Kidney epithelial cell (primary cell): ENCODE data around the gene SULT1A1. TPM values are rescaled to one million over a fixed set of nuclear protein-coding genes. Genes with fewer than 3 reads are reported as not detected.

Experiments
- DNase-seq: peaks from one replicate; pipeline ENCODE4 v3.0.0-alpha.2; 2010; ENCODE audit warnings: low read depth
- H3K27me3 ChIP-seq: 2 replicates; pipeline ENCODE4 v1.6.0; 2011; ENCODE audit warnings: low read length; ENCODE audit not compliant: control insufficient read depth, insufficient read depth
- H3K36me3 ChIP-seq: 2 replicates; pipeline ENCODE4 v1.5.1; 2011; ENCODE audit warnings: low read length; ENCODE audit not compliant: control insufficient read depth, insufficient read depth
- H3K4me3 ChIP-seq: 2 replicates; pipeline ENCODE4 v1.5.1; 2011; ENCODE audit warnings: low read depth, mild to moderate bottlenecking, control low read depth, low read length
- CTCF ChIP-seq: IDR thresholded peaks from 2 replicates; pipeline ENCODE4 v1.5.1; 2011; ENCODE audit warnings: mild to moderate bottlenecking, moderate library complexity, low read length, control low read depth, inconsistent platforms; ENCODE audit not compliant: insufficient read depth, poor library complexity, severe bottlenecking
- total RNA-seq: library from RNA; depleted of rRNA; stranded (reverse); fragments of >200 nt; gene quantifications from 2 replicates; pipeline ENCODE4 v1.2.3, GENCODE V29; 2015

SULT1A1 gene
- total RNA-seq, 1 donor from 2014 or later: 3.3 TPM

- Histone ChIP-seq H3K4me3 (no peak overlapping the region), H3K27me3 (no peaks in the 10 kb centered on the region), H3K36me3 (no peaks in the 10 kb centered on the region)
- DNase-seq: no peak
- no peak for TF ChIP-seq CTCF
Measured at GRCh38 chr16:28562199-28562598, 47.6 kb downstream of the SULT1A1 start.

- Histone ChIP-seq H3K4me3 (no peak overlapping the region), H3K36me3 (no peaks in the 10 kb centered on the region), H3K27me3 (no peaks in the 10 kb centered on the region)
- TF ChIP-seq CTCF: no peak
- DNase-seq: no peak
Measured at GRCh38 chr16:28561557-28562187, 48.2 kb downstream of the SULT1A1 start.

GRCh38 chr16:28558456-28558855 lies 51.4 kb downstream of the SULT1A1 start:
- no peaks in the 10 kb centered on the region for H3K36me3 ChIP-seq
- DNase-seq: no peak
- H3K27me3 ChIP-seq: no peaks in the 10 kb centered on the region
- no peak for TF ChIP-seq CTCF
- no peak overlapping the region for H3K4me3 ChIP-seq

GRCh38 chr16:28556914-28557320 lies 52.9 kb downstream of the SULT1A1 start:
- Histone ChIP-seq H3K4me3 (no peak overlapping the region), H3K27me3 (no peaks in the 10 kb centered on the region), H3K36me3 (no peaks in the 10 kb centered on the region)
- TF ChIP-seq CTCF: no peak
- no peak for DNase-seq

GRCh38 chr16:28555561-28555960 lies 54.3 kb downstream of the SULT1A1 start:
- no peak for DNase-seq
- no peak for TF ChIP-seq CTCF
- no peaks in the 10 kb centered on the region for H3K36me3 ChIP-seq
- no peak overlapping the region for H3K4me3 ChIP-seq
- no peaks in the 10 kb centered on the region for H3K27me3 ChIP-seq

Other genes starting within 250 kb of the SULT1A1 start
- gene NPIPB6, start 246.5 kb downstream of the SULT1A1 start, total RNA-seq: not detected in 2 replicates
- 180 and 310 TPM in 2 replicates for gene EIF3CL, start 206.2 kb downstream of the SULT1A1 start, total RNA-seq
- gene NPIPB7, start 137.7 kb downstream of the SULT1A1 start, total RNA-seq: not detected in 2 replicates
- 30.3 and 41.5 TPM in 2 replicates for gene CLN3, start 118.0 kb downstream of the SULT1A1 start, total RNA-seq
- gene APOBR, start 115.4 kb downstream of the SULT1A1 start, total RNA-seq: 0.21 TPM in 2 replicates
- gene IL27, start 103.2 kb downstream of the SULT1A1 start, total RNA-seq: not detected in 2 replicates
- 0.55 and 0.63 TPM in 2 replicates for gene NUPR1, start 71.1 kb downstream of the SULT1A1 start, total RNA-seq
- gene SGF29, start 56.1 kb downstream of the SULT1A1 start, total RNA-seq: 28.5 and 32.5 TPM in 2 replicates
- gene SULT1A2, start 13.0 kb downstream of the SULT1A1 start, total RNA-seq: 0.13 and 0.27 TPM in 2 replicates
- gene NPIPB8, start 28.0 kb upstream of the SULT1A1 start, total RNA-seq: not detected in 2 replicates
- 322 and 386 TPM in 2 replicates for gene EIF3C, start 101.4 kb upstream of the SULT1A1 start, total RNA-seq
- gene NPIPB9, start 141.7 kb upstream of the SULT1A1 start, total RNA-seq: 0.68 and 2.7 TPM in 2 replicates
- 150 and 197 TPM in 2 replicates for gene ATXN2L, start 213.0 kb upstream of the SULT1A1 start, total RNA-seq
- gene TUFM, start 236.3 kb upstream of the SULT1A1 start, total RNA-seq: 169 and 185 TPM in 2 replicates